Right renal cortex interstitium (tissue), 3 donors: Measurements from ENCODE around the gene FHOD3. TPM values are rescaled to one million over a fixed set of nuclear protein-coding genes. Genes with fewer than 3 reads are reported as not detected.

Experiments used
- DNase-seq, 3 donors: peaks; one replicate each; pipeline ENCODE4 v3.0.0-alpha.2; 2013; ENCODE audit warnings: low read depth in 3 of 3, low spot score in 2 of 3
- polyA plus RNA-seq, 3 donors: library from polyadenylated mRNA; unstranded; fragments of 120-200 nt; gene quantifications; one replicate each; pipeline ENCODE4 v1.2.1, GENCODE V29; 2013; ENCODE audit not compliant: insufficient read length in 3 of 3

FHOD3 gene
- polyA plus RNA-seq, 3 donors, result 39.8 to 45.6 (median 40.1) TPM

- DNase-seq, result no peak
Observed at GRCh38 chr18:36504928-36505327, 207.4 kb downstream of the FHOD3 start.

- no peak for DNase-seq
Observed at GRCh38 chr18:36505665-36506064, 208.2 kb downstream of the FHOD3 start.

- DNase-seq, result no peak
Observed at GRCh38 chr18:36509646-36510197, 212.2 kb downstream of the FHOD3 start.

- DNase-seq, result no peak
Observed at GRCh38 chr18:36511791-36512352, 214.4 kb downstream of the FHOD3 start.

- DNase-seq, result no peak
Observed at GRCh38 chr18:36513556-36513955, 216.0 kb downstream of the FHOD3 start.

GRCh38 chr18:36514778-36515177 lies 217.3 kb downstream of the FHOD3 start:
- no peak for DNase-seq

- no peak for DNase-seq
Observed at GRCh38 chr18:36516258-36516657, 218.7 kb downstream of the FHOD3 start.

- no peak for DNase-seq
Observed at GRCh38 chr18:36516726-36517125, 219.2 kb downstream of the FHOD3 start.

GRCh38 chr18:36518839-36519238 lies 221.3 kb downstream of the FHOD3 start:
- DNase-seq, result no peak

- no peak for DNase-seq
Observed at GRCh38 chr18:36519358-36519757, 221.8 kb downstream of the FHOD3 start.

GRCh38 chr18:36522509-36522908 lies 225.0 kb downstream of the FHOD3 start:
- DNase-seq, result no peak

- DNase-seq, result no peak
Observed at GRCh38 chr18:36525913-36526312, 228.4 kb downstream of the FHOD3 start.

- no peak for DNase-seq
Observed at GRCh38 chr18:36526611-36527010, 229.1 kb downstream of the FHOD3 start.

- DNase-seq, result no peak
Observed at GRCh38 chr18:36527051-36527450, 229.5 kb downstream of the FHOD3 start.

- DNase-seq, result no peak
Observed at GRCh38 chr18:36527740-36528455, 230.4 kb downstream of the FHOD3 start.

- no peak for DNase-seq
Observed at GRCh38 chr18:36529747-36530146, 232.2 kb downstream of the FHOD3 start.

GRCh38 chr18:36530676-36531405 lies 233.3 kb downstream of the FHOD3 start:
- no peak for DNase-seq

GRCh38 chr18:36531636-36532035 lies 234.1 kb downstream of the FHOD3 start:
- DNase-seq, result no peak

- no peak for DNase-seq
Observed at GRCh38 chr18:36532394-36532793, 234.9 kb downstream of the FHOD3 start.

GRCh38 chr18:36532815-36533214 lies 235.3 kb downstream of the FHOD3 start:
- DNase-seq, result no peak

GRCh38 chr18:36533446-36534153 lies 236.1 kb downstream of the FHOD3 start:
- no peak for DNase-seq
